ENCODE measurements around the gene SLC1A4.
"Not testable (repeated sequence)": the region's sequence is repeated elsewhere in the genome, so short reads cannot be mapped to it uniquely, and the experiment has no call there.

The SLC1A4 gene

DNA sequence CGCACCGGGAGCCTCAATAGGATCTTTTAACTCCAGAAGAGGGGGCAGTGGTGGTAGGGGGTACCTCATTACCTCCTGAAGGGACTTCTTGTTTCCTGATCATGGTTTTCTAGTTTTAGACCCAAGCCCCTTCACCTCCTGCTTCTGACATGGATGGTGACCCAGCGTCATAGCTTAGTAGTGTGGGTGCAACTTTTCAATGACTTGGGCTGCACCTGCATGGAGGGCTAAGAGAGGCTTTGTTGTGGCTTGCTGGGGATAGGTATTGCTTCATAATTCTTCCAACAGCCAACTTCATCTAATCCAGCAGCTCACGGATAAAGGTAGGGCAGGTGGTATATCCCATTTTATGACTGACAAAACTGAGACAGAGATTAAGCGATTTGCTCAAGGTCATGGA is 3.0 kb downstream of the SLC1A4 start:
- no peak for DNase-seq (ENCODE audit: low read depth)

- DNase-seq (ENCODE audit: low read depth): no peak
These were observed 3.8 kb downstream of the SLC1A4 start for GRCh38 chr2:64992990-64993389.

DNA sequence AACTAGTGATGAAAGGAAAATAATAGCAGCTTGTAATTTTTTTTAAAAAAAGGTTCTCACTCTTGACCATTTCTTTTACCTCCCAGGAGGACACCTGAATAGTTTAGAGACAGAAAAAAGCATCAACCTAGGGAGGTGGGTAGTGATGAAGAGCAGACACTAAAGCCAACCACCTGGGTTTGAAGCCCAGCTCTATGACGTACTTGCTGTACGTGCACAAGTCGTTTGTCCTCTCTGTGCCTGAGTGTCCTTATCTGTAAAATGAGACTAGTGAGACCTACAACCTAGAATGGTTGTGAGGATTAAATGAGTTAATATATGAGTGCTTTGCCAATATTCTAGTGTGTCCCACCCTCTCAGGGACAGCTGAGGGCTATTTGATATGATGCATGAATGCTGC is 5.8 kb downstream of the SLC1A4 start:
- DNase-seq (ENCODE audit: low read depth): no peak

DNA sequence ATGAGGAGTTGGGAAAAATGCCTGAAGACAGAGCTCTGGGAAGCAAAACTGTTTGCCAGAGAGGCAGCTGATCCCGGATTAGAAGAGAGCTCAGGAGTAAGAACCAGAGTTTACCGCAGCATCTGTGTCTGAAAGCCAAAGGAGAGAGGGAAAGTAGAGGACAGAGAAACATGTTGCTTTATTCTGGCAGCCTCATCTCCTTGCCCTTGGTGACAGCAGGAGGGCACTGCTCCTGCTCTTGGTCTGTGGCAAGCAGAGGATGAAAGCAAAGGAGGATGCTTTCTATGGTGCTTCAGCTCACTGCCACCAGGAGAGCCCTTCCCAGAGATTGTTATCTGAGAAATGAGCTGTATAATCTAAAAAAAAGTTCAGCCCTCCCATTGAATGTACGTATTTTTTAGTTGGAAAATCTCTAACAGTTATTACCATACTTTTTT is 7.7 kb downstream of the SLC1A4 start:
- no peak for DNase-seq (ENCODE audit: low read depth)

DNA sequence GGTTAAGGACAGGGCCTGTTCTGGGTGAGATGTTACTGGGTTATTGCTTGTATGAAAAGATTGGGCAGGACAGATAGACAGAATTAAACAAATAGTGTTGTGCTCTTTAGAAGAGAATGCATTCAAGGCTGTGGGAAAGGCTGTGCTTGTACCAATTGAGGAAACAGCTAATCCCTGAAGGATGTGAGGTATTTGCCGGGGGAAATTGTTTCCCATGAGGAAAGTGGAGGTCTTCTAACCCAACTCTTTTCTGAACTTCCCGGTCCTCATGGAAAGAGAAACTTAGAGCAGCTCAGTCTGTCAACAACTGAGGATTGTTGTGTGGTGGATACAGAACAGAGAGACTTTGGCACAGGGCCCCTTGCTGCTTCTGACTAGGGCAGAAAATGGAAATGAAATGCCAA is 9.5 kb downstream of the SLC1A4 start:
- DNase-seq (ENCODE audit: low read depth): no peak

GRCh38 chr2:64999754-65000153 is 10.6 kb downstream of the SLC1A4 start:
- no peak for DNase-seq (ENCODE audit: low read depth)

DNA sequence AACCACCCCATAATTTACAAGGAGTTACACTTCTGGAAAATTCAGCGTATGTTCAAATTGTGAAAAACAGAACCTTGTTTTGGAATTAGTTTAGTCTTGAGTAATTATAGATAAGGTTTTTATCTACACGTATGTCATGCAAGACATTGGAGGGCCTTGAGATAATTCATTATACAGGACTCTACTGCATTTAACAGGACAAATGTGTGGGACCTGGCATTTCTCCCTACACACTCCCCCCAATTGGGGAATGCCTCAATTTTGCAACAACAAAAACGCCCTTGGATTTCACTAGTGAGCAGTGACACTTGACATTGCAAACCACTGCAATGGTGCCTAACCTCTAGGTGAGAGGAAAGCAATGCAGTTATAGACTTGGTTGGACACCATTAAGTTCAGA is 11.4 kb downstream of the SLC1A4 start:
- no peak for DNase-seq (ENCODE audit: low read depth)

- no peak for DNase-seq (ENCODE audit: low read depth)
These were observed 13.8 kb downstream of the SLC1A4 start for GRCh38 chr2:65003037-65003436.

- DNase-seq (ENCODE audit: low read depth): not testable (repeated sequence)
These were observed 15.0 kb downstream of the SLC1A4 start for GRCh38 chr2:65004232-65004631.

- no peak for DNase-seq (ENCODE audit: low read depth)
These were observed 24.6 kb downstream of the SLC1A4 start for GRCh38 chr2:65013776-65014175.

DNA sequence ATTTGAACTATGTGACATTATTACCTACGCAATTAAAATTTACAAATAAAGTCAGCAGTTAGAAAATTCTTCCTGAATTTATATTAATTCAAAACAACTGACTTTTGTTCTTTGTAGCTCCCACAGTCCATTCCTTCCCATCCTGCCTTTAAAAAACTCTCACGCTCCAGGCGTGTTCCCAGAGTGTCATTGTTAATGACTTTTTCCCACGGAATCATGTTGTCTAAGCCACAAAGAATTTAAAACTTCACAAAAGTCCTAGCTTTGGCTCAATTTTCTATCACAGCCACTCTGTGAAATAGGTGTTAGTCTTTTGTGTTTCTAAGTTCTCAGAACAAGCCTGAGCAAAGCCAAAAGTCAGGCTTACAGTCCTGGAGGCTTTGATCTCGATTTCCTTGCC is 26.5 kb downstream of the SLC1A4 start:
- no peak for DNase-seq (ENCODE audit: low read depth)

DNA sequence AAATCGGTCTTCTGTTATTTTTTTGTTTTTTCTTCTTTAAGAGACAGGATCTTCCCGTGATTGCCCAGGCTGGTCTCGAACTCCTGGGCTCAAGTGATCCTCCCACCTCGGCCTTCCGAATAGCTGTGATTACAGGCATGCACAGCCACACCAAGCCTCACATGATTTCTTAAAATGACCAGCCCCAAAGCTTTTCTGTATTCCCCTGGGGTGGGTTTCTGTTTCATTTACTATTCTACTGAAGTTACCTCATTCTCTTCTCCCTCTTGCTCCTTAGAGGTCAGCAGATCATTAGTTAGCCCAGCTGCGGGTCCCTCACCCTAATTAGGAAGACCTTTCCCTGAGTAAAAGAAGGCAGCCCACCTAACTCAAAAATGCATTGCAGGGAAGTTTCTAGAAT is 27.6 kb downstream of the SLC1A4 start:
- DNase-seq (ENCODE audit: low read depth): no peak

DNA sequence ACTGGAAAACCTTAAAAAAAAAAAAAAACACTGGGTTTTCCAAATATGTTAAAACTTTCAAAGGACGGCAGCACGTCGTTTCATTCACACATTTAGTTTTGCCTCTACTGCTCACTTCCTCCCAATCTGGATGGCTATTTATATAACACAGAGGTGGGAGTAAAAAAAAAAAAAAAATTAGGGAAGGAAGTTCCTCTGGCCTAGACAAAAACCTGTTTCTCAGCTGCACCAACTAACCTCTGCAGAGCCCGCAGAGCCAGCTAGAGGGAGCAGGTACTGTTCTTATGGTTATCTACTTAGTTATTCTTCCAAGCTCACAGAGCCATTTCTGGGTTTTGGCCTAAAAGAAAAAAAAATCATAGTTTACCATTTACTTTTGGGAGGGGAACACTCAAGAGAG is 28.1 kb downstream of the SLC1A4 start:
- DNase-seq (ENCODE audit: low read depth): no peak

- DNase-seq (ENCODE audit: low read depth): no peak
These were observed 29.0 kb downstream of the SLC1A4 start for GRCh38 chr2:65018141-65018582.

GRCh38 chr2:65019010-65019409 is 29.8 kb downstream of the SLC1A4 start:
- no peak for DNase-seq (ENCODE audit: low read depth)

DNA sequence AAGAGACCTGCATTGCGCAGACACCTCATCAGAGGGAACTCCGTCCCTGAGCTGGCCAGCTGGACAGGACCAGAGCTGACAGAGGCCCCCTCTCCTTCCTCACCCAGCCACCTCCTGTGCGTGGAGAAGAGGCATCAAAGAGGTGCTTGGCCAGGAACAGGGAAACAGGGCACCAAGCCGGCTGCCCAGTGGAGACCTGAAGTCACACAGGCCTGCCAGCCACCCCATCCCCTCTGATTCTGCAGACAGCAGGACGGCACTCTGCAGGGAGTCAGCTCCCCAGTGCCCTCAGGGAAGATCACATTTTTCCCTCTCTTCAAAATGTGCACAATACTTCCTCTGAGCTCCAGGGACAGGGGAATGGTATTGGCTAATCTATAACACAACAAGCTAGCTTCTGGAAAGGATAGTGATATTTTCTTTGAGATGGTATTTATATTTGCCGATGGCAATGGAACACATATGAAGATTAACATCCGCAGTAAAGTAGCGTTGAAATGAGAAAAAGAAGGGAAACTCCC is 30.5 kb downstream of the SLC1A4 start:
- DNase-seq (ENCODE audit: low read depth): no peak

DNA sequence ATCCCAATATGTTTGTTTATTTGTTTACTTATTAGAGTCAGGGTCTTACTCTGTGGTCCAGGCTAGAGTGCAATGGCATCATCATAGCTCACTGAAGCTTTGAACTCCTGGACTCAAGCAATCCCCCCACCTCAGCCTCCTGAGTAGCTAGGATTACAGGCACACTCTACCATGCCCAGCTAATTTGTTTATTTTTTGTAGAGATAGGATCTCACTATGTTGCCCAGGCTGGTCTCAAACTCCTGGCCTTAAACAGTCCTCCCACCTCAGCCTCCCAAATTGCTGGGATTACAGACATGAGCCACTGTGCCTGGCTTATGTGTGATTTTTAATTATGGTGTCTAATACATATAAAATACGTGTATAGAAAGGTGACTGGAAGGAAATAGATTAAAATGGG is 31.1 kb downstream of the SLC1A4 start:
- not testable (repeated sequence) for DNase-seq (ENCODE audit: low read depth)

DNA sequence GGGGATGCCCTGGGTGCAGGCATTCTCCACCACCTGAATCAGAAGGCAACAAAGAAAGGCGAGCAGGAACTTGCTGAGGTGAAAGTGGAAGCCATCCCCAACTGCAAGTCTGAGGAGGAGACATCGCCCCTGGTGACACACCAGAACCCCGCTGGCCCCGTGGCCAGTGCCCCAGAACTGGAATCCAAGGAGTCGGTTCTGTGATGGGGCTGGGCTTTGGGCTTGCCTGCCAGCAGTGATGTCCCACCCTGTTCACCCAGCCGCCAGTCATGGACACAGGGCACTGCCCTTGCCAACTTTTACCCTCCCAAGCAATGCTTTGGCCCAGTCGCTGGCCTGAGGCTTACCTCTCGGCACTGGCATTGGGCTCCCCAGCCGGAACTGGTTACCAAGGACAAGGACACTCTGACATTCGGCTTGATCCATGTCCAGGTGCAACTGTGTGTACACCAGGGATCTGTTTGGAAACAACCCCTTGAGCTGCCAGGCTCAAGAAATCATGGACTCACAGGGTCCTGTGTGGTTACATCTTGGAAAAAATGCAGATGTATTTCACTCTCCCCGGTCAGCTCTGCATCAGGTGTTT is 31.8 kb downstream of the SLC1A4 start:
- DNase-seq (ENCODE audit: low read depth): no peak

DNA sequence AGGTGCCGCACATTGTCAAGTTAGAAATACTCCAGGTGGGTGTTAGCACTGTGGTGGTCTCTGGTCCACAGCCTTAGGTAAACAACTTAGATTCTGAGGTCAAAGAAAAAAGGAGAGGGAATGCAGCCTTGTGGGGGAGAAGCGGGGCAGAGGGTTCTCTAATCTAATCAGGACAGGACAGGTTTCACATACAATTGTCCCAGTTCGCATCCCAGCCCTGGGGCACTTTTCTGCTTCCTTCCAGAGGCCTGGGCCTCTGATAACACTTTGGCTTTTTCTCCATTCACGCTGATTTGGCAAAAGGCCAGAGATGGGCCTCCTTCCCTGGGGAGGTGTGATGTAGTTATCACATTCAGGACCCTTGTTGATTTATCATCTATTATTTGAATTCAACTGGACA is 32.5 kb downstream of the SLC1A4 start:
- DNase-seq (ENCODE audit: low read depth): no peak

GRCh38 chr2:65022189-65022588 is 33.0 kb downstream of the SLC1A4 start:
- no peak for DNase-seq (ENCODE audit: low read depth)

- DNase-seq (ENCODE audit: low read depth): no peak
These were observed 34.5 kb downstream of the SLC1A4 start for GRCh38 chr2:65023742-65024141.

- no peak for DNase-seq (ENCODE audit: low read depth)
These were observed 35.1 kb downstream of the SLC1A4 start for GRCh38 chr2:65024149-65024829.

DNA sequence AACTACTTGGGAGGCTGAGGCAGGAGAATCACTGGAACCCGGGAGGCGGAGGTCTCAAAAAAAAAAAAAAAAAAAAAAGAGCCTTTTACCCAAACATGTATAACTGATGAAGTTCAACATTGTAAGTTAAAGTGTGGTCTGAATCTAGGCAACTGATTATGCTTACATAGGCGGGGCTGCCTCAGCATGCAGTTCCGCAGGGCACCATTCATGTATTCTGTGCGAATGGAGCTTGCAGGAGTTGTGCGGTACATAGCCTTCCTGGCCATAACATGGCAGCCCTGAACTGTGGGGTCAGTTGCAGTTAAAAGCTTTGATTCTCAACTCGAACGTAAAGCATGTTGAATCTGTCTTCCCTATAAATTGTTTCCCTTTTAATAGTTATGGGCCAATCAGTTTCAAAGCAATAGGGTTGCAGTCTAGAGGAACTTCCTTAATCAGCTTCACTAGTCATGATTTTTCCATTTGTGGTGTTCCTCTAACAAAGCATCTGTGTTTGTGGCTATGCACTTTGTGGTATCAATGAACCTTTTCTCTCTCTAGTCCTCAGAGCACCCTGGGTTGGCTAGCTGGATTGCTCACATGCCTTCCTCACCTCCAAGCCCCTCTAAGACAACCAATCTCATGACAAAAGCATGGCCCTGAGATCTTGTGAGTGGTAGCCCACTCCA is 36.4 kb downstream of the SLC1A4 start:
- DNase-seq (ENCODE audit: low read depth): no peak

All from stimulated activated CD8-positive, alpha-beta memory T cell treated with anti-CD3 and anti-CD28 coated beads, Interleukin-15, amount 100 ng/mL, for 24 hours (primary cell).